Germinal center (tissue), 1 donor: ENCODE data around the gene OTUB1.
"Not testable (repeated sequence)": the region's sequence is repeated elsewhere in the genome, so short reads cannot be mapped to it uniquely, and the experiment has no call there.

Source experiments
- DNase-seq: peaks from one replicate; pipeline ENCODE4 v3.0.0; 2012; ENCODE audit warnings: mixed read lengths, low spot score

The OTUB1 gene

GRCh38 chr11:63986156-63986931, at the start of gene OTUB1:
Gene OTUB1 (plus strand): TSS chr11:63986438. CDS start chr11:63986457, 19 bp downstream.
- DNase-seq: peak; percentile 90

- peak; percentile 76 for DNase-seq
Observed at GRCh38 chr11:63937713-63938478, 48.3 kb upstream of the OTUB1 start.

GRCh38 chr11:63938479-63939396, 47.5 kb upstream of the OTUB1 start, which contains the start of gene NAA40:
Gene NAA40 (plus strand): TSS chr11:63939002. CDS start chr11:63939097, 95 bp downstream.
- DNase-seq: peak; percentile 97

- DNase-seq: peak; percentile 48
Observed at GRCh38 chr11:63939397-63939891, 46.8 kb upstream of the OTUB1 start.

GRCh38 chr11:63940786-63941185, 45.5 kb upstream of the OTUB1 start:
- DNase-seq: peak; percentile 38

- no peak for DNase-seq
Observed at GRCh38 chr11:63941901-63942300, 44.3 kb upstream of the OTUB1 start.

- no peak for DNase-seq
Observed at GRCh38 chr11:63942803-63943202, 43.4 kb upstream of the OTUB1 start.

GRCh38 chr11:63944987-63945386, 41.3 kb upstream of the OTUB1 start:
- DNase-seq: no peak

- peak; percentile 50 for DNase-seq
Observed at GRCh38 chr11:63945477-63946163, 40.6 kb upstream of the OTUB1 start.

- no peak for DNase-seq
Observed at GRCh38 chr11:63951779-63952536, 34.3 kb upstream of the OTUB1 start.

- no peak for DNase-seq
Observed at GRCh38 chr11:63952570-63952969, 33.7 kb upstream of the OTUB1 start.

GRCh38 chr11:63958008-63958407, 28.2 kb upstream of the OTUB1 start:
- no peak for DNase-seq

- no peak for DNase-seq
Observed at GRCh38 chr11:63961608-63962412, 24.4 kb upstream of the OTUB1 start.

- not testable (repeated sequence) for DNase-seq
Observed at GRCh38 chr11:63963895-63964294, 22.3 kb upstream of the OTUB1 start.

- DNase-seq: no peak
Observed at GRCh38 chr11:63966444-63966843, 19.8 kb upstream of the OTUB1 start.

- no peak for DNase-seq
Observed at GRCh38 chr11:63969461-63969860, 16.8 kb upstream of the OTUB1 start.

GRCh38 chr11:63970902-63971301, 15.3 kb upstream of the OTUB1 start:
- DNase-seq: no peak

- DNase-seq: not testable (repeated sequence)
Observed at GRCh38 chr11:63973912-63974258, 12.4 kb upstream of the OTUB1 start.

GRCh38 chr11:63974259-63975143, 11.7 kb upstream of the OTUB1 start, which contains the start of gene COX8A:
Gene COX8A (plus strand): TSS chr11:63974620. CDS start chr11:63974681, 61 bp downstream.
- DNase-seq: peak; percentile 99
